ENCODE data around the gene PAPPA. TPM values are rescaled to one million over a fixed set of nuclear protein-coding genes. Genes with fewer than 3 reads are reported as not detected.

PAPPA gene
- total RNA-seq, 4 donors from 2014 or later: 2.1 to 5.0 (median 3.7) TPM

DNA sequence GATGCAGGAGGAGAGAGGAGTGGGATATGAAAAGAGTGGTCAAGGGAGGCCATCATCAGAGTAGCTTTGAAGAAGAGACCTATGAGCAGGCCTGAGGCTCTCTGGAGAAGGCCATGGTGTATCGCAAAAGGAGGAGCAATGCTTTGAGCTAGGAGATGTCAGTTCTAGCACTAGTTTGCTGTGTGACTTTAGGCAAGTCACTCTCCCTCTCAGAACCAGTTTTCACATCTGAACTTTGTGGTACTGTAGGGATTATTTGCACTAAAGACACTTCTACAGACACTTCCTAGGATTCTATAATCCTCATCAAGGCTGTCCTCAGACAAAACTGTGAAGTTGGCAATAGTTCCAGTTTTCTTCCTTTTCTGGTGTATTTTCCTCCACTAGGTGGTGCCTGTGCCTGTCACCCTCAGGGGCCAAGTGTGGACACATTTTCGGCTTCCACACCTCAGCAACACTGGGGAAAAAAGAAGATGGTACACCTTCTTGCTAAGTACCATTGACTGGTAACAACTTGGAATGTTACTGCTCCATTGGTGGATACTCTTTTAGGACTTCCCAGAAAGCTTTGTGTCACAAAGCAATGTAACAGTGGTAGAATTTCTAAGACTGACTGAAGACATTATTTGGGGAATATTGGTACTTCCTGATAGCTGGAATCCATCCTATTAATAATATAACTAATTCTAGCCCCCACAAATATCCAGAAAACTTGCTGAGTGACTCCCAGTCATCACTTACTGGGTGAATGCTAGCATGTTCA is 9.9 kb downstream of the PAPPA start:
- Histone ChIP-seq H3K36me3 (no peaks in the 10 kb centered on the region), H3K4me1 (no peaks in the 10 kb centered on the region), H3K4me3 (no peak overlapping the region), H3K27ac (replicated peaks in 1 of 4) (no peak overlapping the region), H3K27me3 (peaks cover 0 to 17% (median 0%) of the 10 kb centered on the region in 4 donors), H3K9me3 (no peaks in the 10 kb centered on the region)
- 92% methylated on average over 2 of the region's 2 CpGs for WGBS
- intact Hi-C loops (cut with DNase I): no loop called here
- TF ChIP-seq EP300 (IDR thresholded peaks at IDR 0.05): no peak
- no peak for TF ChIP-seq POLR2A (IDR thresholded peaks at IDR 0.05; ENCODE audit: low read depth)
- TF ChIP-seq CTCF (IDR thresholded peaks at IDR 0.05): peak in 1 of 3 experiments; percentile 11
- TF ChIP-seq POLR2AphosphoS5 (IDR thresholded peaks at IDR 0.05): no peak
- DNase-seq (ENCODE audit: extremely low spot score): no peak

DNA sequence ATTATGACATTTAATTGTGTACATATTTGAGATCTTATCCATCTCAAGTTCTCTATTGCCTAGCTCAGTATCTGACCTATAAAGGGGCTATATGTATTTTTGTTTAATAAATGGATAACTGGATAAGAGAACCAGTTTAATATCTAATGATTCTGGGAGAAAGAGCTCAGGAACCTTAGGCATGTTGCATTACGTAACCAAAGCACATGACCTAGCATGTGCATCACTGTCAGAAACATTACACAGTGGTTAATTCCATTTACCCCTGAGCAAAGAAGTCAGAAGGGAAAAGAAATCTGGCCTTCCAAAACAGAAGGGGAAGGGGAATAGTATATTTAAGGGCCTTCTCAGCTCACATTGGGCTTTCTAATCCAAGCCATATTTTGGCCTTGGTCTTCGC is 12.3 kb downstream of the PAPPA start:
- TF ChIP-seq EP300 (IDR thresholded peaks at IDR 0.05): no peak
- TF ChIP-seq POLR2AphosphoS5 (IDR thresholded peaks at IDR 0.05): no peak
- TF ChIP-seq POLR2A (IDR thresholded peaks at IDR 0.05; ENCODE audit: low read depth): no peak
- TF ChIP-seq CTCF (IDR thresholded peaks at IDR 0.05): no peak
- 85% methylated on average over 2 of the region's 2 CpGs for WGBS

GRCh38 chr9:116166713-116167112 is 13.1 kb downstream of the PAPPA start:
- peak in 1 of 3 experiments; percentile 8 for TF ChIP-seq CTCF (IDR thresholded peaks at IDR 0.05)
- no peak for TF ChIP-seq POLR2AphosphoS5 (IDR thresholded peaks at IDR 0.05)
- TF ChIP-seq EP300 (IDR thresholded peaks at IDR 0.05): no peak
- Histone ChIP-seq H3K27me3 (no peaks in the 10 kb centered on the region), H3K27ac (replicated peaks in 1 of 4) (no peak overlapping the region), H3K4me1 (no peaks in the 10 kb centered on the region), H3K36me3 (no peaks in the 10 kb centered on the region), H3K9me3 (no peaks in the 10 kb centered on the region), H3K4me3 (no peak overlapping the region)
- 92% methylated on average over 1 of the region's 1 CpG for WGBS
- intact Hi-C loops (cut with DNase I): no loop called here
- no peak for DNase-seq (ENCODE audit: extremely low spot score)

More for the DNA sequence above, 12.3 kb downstream of the PAPPA start:
- Histone ChIP-seq H3K9me3 (no peaks in the 10 kb centered on the region), H3K27ac (replicated peaks in 1 of 4) (no peak overlapping the region), H3K27me3 (no peaks in the 10 kb centered on the region), H3K4me1 (no peaks in the 10 kb centered on the region), H3K4me3 (no peak overlapping the region), H3K36me3 (no peaks in the 10 kb centered on the region)
- intact Hi-C loops (cut with DNase I): no loop called here
- no peak for DNase-seq (ENCODE audit: extremely low spot score)

- H3K4me1 ChIP-seq: no peaks in the 10 kb centered on the region
- intact Hi-C loops (cut with DNase I): no loop called here
- H3K9me3 ChIP-seq: no peaks in the 10 kb centered on the region
- no peak overlapping the region for H3K27ac ChIP-seq (replicated peaks in 1 of 4)
- H3K36me3 ChIP-seq: no peaks in the 10 kb centered on the region
- TF ChIP-seq EP300 (IDR thresholded peaks at IDR 0.05): no peak
- TF ChIP-seq CTCF (IDR thresholded peaks at IDR 0.05): no peak
- TF ChIP-seq POLR2A (IDR thresholded peaks at IDR 0.05; ENCODE audit: low read depth): no peak
- no peak for TF ChIP-seq POLR2AphosphoS5 (IDR thresholded peaks at IDR 0.05)
- no peak overlapping the region for H3K4me3 ChIP-seq
- no peak for DNase-seq (ENCODE audit: extremely low spot score)
- H3K27me3 ChIP-seq: no peaks in the 10 kb centered on the region
Observed at GRCh38 chr9:116168231-116168630, 14.6 kb downstream of the PAPPA start.

- Histone ChIP-seq H3K36me3 (no peaks in the 10 kb centered on the region), H3K9me3 (no peaks in the 10 kb centered on the region), H3K4me3 (no peak overlapping the region), H3K4me1 (no peaks in the 10 kb centered on the region), H3K27ac (replicated peaks in 1 of 4) (no peak overlapping the region), H3K27me3 (no peaks in the 10 kb centered on the region)
- TF ChIP-seq POLR2A (IDR thresholded peaks at IDR 0.05; ENCODE audit: low read depth) (no peak), CTCF (IDR thresholded peaks at IDR 0.05) (no peak), EP300 (IDR thresholded peaks at IDR 0.05) (no peak), POLR2AphosphoS5 (IDR thresholded peaks at IDR 0.05) (no peak)
- no peak for DNase-seq (ENCODE audit: extremely low spot score)
- WGBS: 60% methylated on average over 2 of the region's 2 CpGs
- intact Hi-C loops (cut with DNase I): no loop called here
Observed at GRCh38 chr9:116172216-116172615, 18.6 kb downstream of the PAPPA start.

Data from esophagus muscularis mucosa (tissue), 4 donors.